Aorta (tissue), 5 donors: ENCODE results near the gene SLC12A2. TPM values are rescaled to one million over a fixed set of nuclear protein-coding genes. Genes with fewer than 3 reads are reported as not detected.

Experiments
- ATAC-seq: fragments of 200-7000 bp; cut with Tn5 transposase; one replicate; pipeline ENCODE4 v1.9.1; 2022; ENCODE audit warnings: moderate library complexity; ENCODE audit not compliant: low FRiP score
- DNase-seq, 2 donors: peaks; one replicate each; pipeline ENCODE4 v3.0.0-alpha.2; 2020
- H3K27ac ChIP-seq, 2 donors: one replicate each; pipeline ENCODE4 v1.5.1; 2013; ENCODE audit warnings: low read length in 2 of 2, mild to moderate bottlenecking in 2 of 2, moderate library complexity in 2 of 2, control low read depth in 1 of 2, inconsistent platforms in 1 of 2, low read depth in 1 of 2
- H3K27me3 ChIP-seq, 2 donors: one replicate each; pipeline ENCODE4 v1.6.1; 2013; ENCODE audit warnings: control low read depth in 1 of 2, low read length in 1 of 2, mild to moderate bottlenecking in 1 of 2, moderate library complexity in 1 of 2; ENCODE audit not compliant: insufficient read depth in 2 of 2, control insufficient read depth in 1 of 2
- H3K36me3 ChIP-seq, 2 donors: one replicate each; pipeline ENCODE4 v1.6.1; 2013; ENCODE audit warnings: control low read depth in 1 of 2, low read length in 1 of 2, mild to moderate bottlenecking in 1 of 2; ENCODE audit not compliant: insufficient read depth in 2 of 2, control insufficient read depth in 1 of 2
- H3K4me1 ChIP-seq, 2 donors: one replicate each; pipeline ENCODE4 v1.6.1; 2013; ENCODE audit warnings: low read length in 2 of 2, control low read depth in 1 of 2, mild to moderate bottlenecking in 1 of 2, moderate library complexity in 1 of 2; ENCODE audit not compliant: insufficient read depth in 2 of 2, control insufficient read depth in 1 of 2
- H3K4me3 ChIP-seq, 2 donors: one replicate each; pipeline ENCODE4 v1.5.1; 2013; ENCODE audit warnings: low read length in 2 of 2, control low read depth in 1 of 2, mild to moderate bottlenecking in 1 of 2
- H3K9me3 ChIP-seq: one replicate; pipeline ENCODE4 v1.6.1; 2013; ENCODE audit warnings: mild to moderate bottlenecking, low read length; ENCODE audit not compliant: control insufficient read depth
- WGBS, 2 donors: extraction: QIAGEN DNeasy Blood & Tissue Kit; methylation state at CpG; one replicate each; pipeline ENCODE4 v1.1.7; 2013; 5-methylcytosine and 5-hydroxymethylcytosine counted together
- intact Hi-C, 2 donors: fragments of 100-400 bp; cut with DNase I; formaldehyde crosslinking; loops; one replicate each; pipeline versions ENCODE4 v1.14.2 to v1.15.0; 2022
- polyA plus RNA-seq, 2 donors: library from polyadenylated mRNA; stranded (reverse); fragments of 200-250 nt; gene quantifications; one replicate each; pipeline ENCODE4 v1.2.3, GENCODE V29; 2013
- total RNA-seq, 2 donors: library from RNA; stranded (reverse); fragmentation: NEBNext Ultra II Directional; extraction: Animal tissue kit (Norgen Biotek cat#: 25700); gene quantifications; one replicate each; pipeline ENCODE4 v1.2.1, GENCODE V29; 2021
- donor health status: healthy with polysubstance abuse.
- donor health status: Bipolar disorder and iron deficiency.
- donor health status: DM: no; HTN: no; CAD: no.
- donor health status: DM: no; HTN: no; CAD: no.
- donor health status: DM: yes; HTN: yes; CAD: no.

SLC12A2 gene
- total and polyA plus RNA-seq, 4 donors = 1.3 to 16.7 (median 8.1) TPM

GRCh38 chr5:128197896-128198522 lies 114.4 kb downstream of the SLC12A2 start:
- no peaks in the 10 kb centered on the region for H3K27me3 ChIP-seq
- WGBS, 2 donors = 89 to 93% methylated on average over 4 of the region's 4 CpGs
- DNase-seq (no peak), ATAC-seq (no peak)
- H3K4me1 ChIP-seq = no peaks in the 10 kb centered on the region
- H3K36me3 ChIP-seq = peaks cover 0 to 2% of the 10 kb centered on the region in 2 donors
- no peak overlapping the region for H3K27ac ChIP-seq
- intact Hi-C loops = loop anchor here in 1 of 2 donors (5.0 kb wide), 1 partner anchor 441 kb away; no protein-coding TSS in a partner anchor
- H3K9me3 ChIP-seq = no peaks in the 10 kb centered on the region
- H3K4me3 ChIP-seq = no peak overlapping the region

GRCh38 chr5:128199104-128199503 lies 115.5 kb downstream of the SLC12A2 start:
- no peak for ATAC-seq
- 90 to 91% methylated on average over 4 of the region's 4 CpGs for WGBS, 2 donors
- intact Hi-C loops = loop anchor here in 1 of 2 donors (5.0 kb wide), 1 partner anchor 442 kb away; no protein-coding TSS in a partner anchor

GRCh38 chr5:128199611-128200010 lies 116.0 kb downstream of the SLC12A2 start:
- Histone ChIP-seq H3K4me1 (no peaks in the 10 kb centered on the region), H3K36me3 (no peaks in the 10 kb centered on the region), H3K27me3 (no peaks in the 10 kb centered on the region), H3K4me3 (no peak overlapping the region), H3K9me3 (no peaks in the 10 kb centered on the region), H3K27ac (no peak overlapping the region)
- intact Hi-C loops = loop anchor here (2.0 to 5.0 kb wide), 4 partner anchors 442 to 635 kb away; no protein-coding TSS in a partner anchor
- ATAC-seq (no peak), DNase-seq (no peak)

More at GRCh38 chr5:128199104-128199503, 115.5 kb downstream of the SLC12A2 start:
- H3K36me3 ChIP-seq = no peaks in the 10 kb centered on the region
- no peak overlapping the region for H3K4me3 ChIP-seq
- no peak overlapping the region for H3K27ac ChIP-seq
- H3K27me3 ChIP-seq = no peaks in the 10 kb centered on the region
- no peak for DNase-seq
- no peaks in the 10 kb centered on the region for H3K4me1 ChIP-seq
- H3K9me3 ChIP-seq = no peaks in the 10 kb centered on the region

GRCh38 chr5:128201065-128201926 lies 117.7 kb downstream of the SLC12A2 start:
- 8 to 10% methylated on average over 36 of the region's 36 CpGs for WGBS, 2 donors
- DNase-seq (peak; percentile 82 to 92), ATAC-seq (peak; percentile 90)
- H3K27ac ChIP-seq = no peak overlapping the region
- H3K4me1 ChIP-seq = no peaks in the 10 kb centered on the region
- no peaks in the 10 kb centered on the region for H3K27me3 ChIP-seq
- H3K4me3 ChIP-seq = no peak overlapping the region
- no peaks in the 10 kb centered on the region for H3K36me3 ChIP-seq
- no peaks in the 10 kb centered on the region for H3K9me3 ChIP-seq
- intact Hi-C loops = loop anchor here (2.0 to 5.0 kb wide), 3 partner anchors 454 to 636 kb away; no protein-coding TSS in a partner anchor

- no peak for DNase-seq
- Histone ChIP-seq H3K36me3 (no peaks in the 10 kb centered on the region), H3K4me3 (no peak overlapping the region), H3K27me3 (no peaks in the 10 kb centered on the region), H3K27ac (no peak overlapping the region), H3K4me1 (no peaks in the 10 kb centered on the region), H3K9me3 (no peaks in the 10 kb centered on the region)
- 64 to 81% methylated on average over 4 of the region's 4 CpGs for WGBS, 2 donors
- intact Hi-C loops = loop anchor here (5.0 kb wide), 2 partner anchors 455 to 635 kb away; no protein-coding TSS in a partner anchor
- ATAC-seq = no peak
Observed at GRCh38 chr5:128202320-128202719, 118.8 kb downstream of the SLC12A2 start.

GRCh38 chr5:128208436-128208835 lies 124.9 kb downstream of the SLC12A2 start:
- DNase-seq = no peak
- H3K4me1 ChIP-seq = no peaks in the 10 kb centered on the region
- intact Hi-C loops = no loop called here

GRCh38 chr5:128212191-128212806 lies 128.7 kb downstream of the SLC12A2 start:
- Histone ChIP-seq H3K27me3 (no peaks in the 10 kb centered on the region), H3K9me3 (no peaks in the 10 kb centered on the region), H3K27ac (no peak overlapping the region), H3K36me3 (no peaks in the 10 kb centered on the region), H3K4me3 (no peak overlapping the region), H3K4me1 (no peaks in the 10 kb centered on the region)
- DNase-seq = no peak
- WGBS, 2 donors = 65 to 77% methylated on average over 5 of the region's 5 CpGs
- intact Hi-C loops = loop anchor here (5.0 to 10.0 kb wide), 4 partner anchors 283 to 1555 kb away; no protein-coding TSS in a partner anchor
- no peak for ATAC-seq

More at GRCh38 chr5:128208436-128208835, 124.9 kb downstream of the SLC12A2 start:
- H3K27ac ChIP-seq = no peak overlapping the region
- no peaks in the 10 kb centered on the region for H3K9me3 ChIP-seq
- no peaks in the 10 kb centered on the region for H3K36me3 ChIP-seq
- H3K4me3 ChIP-seq = no peak overlapping the region
- no peak for ATAC-seq
- H3K27me3 ChIP-seq = no peaks in the 10 kb centered on the region

- intact Hi-C loops = loop anchor here (5.0 to 10.0 kb wide), 4 partner anchors 281 to 1554 kb away; no protein-coding TSS in a partner anchor
- DNase-seq = no peak
- no peak for ATAC-seq
- Histone ChIP-seq H3K4me1 (no peaks in the 10 kb centered on the region), H3K27ac (no peak overlapping the region), H3K9me3 (no peaks in the 10 kb centered on the region), H3K36me3 (no peaks in the 10 kb centered on the region), H3K27me3 (no peaks in the 10 kb centered on the region), H3K4me3 (no peak overlapping the region)
- 7% methylated on average over 4 of the region's 4 CpGs for WGBS, 2 donors
Observed at GRCh38 chr5:128213340-128213739, 129.8 kb downstream of the SLC12A2 start.
